ENCODE measurements around the gene CENPU. TPM values are rescaled to one million over a fixed set of nuclear protein-coding genes. Genes with fewer than 3 reads are reported as not detected.
A peak's percentile ranks its signal among the peaks of the same experiment; 100 is the strongest.

The CENPU gene
- total RNA-seq, 4 donors from 2014 or later: 1.8 to 3.5 (median 1.9) TPM; not detected in 1

DNA sequence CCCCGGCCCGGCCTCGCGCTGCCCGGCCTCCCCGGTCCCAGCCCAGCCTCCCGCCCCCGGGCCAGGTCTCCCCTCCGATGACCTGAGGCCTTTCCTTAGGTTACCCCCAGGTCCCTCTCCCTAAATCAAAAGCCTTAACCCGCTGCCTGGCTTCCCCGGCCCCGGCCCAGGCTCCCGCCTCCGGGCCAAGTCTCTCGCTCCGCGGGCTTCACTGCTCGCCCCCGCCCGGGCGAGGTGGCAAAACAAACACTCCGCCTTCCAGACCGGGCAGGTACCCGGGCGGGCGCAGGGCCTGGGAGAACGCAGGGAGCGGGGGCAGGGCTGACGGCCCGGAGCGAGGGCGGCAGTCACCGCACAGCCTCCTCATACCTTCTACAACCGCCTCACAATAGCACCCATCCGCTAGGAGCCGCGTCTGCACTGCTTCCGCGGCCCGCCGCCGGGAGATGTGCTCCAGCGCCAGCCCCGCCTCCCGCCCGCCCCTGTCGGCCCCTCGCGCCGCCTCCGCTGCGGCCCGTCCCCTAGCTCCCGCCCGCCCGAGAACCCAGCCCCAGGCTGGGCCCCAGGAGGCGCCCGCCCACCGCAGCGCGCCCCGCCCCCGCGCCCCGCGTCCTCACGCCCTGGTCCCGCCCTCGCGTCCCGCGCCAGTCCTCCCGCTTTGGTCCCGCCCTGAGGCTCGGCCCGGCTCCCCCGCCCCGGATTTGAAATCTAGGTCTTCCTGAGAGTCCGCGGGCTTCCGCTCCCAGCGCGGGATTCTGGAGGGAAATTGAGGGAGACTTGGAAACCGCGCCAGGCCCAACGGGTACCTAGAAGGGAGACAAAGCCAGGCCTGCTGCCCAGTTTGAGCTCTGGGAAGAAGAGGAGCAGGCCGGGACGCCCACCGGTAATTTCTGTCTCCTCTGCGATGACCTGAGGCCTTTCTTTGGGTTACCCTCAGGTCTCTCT, 84.6 kb downstream of the CENPU start, which contains the start of the genes CASP3 and PRIMPOL:
Gene CASP3, minus strand, starts transcription at position 422 of the 945 bp plus-strand sequence. CDS start 10,994 bp downstream, outside the sequence.
Gene PRIMPOL, plus strand, starts transcription at position 713 of the 945 bp plus-strand sequence. CDS start 7,403 bp downstream, outside the sequence.
- peak within 1 kb of the TSS; percentile 92 to 94 (median 94) for H3K27ac ChIP-seq
- H3K27me3 ChIP-seq: no peaks in the 10 kb centered on the region
- H3K4me1 ChIP-seq: peaks cover 21 to 25% of the 10 kb centered on the region in 2 donors
- peak within 1 kb of the TSS; percentile 78 to 95 (median 86) for H3K4me3 ChIP-seq (replicated peaks in 1 of 3)
- 0 to 1% methylated on average over 30 to 42 of the region's 90 CpGs for WGBS, 2 donors
- TF ChIP-seq POLR2A (IDR thresholded peaks at IDR 0.05): peak; percentile 75 to 93
- TF ChIP-seq, protein P1, sequence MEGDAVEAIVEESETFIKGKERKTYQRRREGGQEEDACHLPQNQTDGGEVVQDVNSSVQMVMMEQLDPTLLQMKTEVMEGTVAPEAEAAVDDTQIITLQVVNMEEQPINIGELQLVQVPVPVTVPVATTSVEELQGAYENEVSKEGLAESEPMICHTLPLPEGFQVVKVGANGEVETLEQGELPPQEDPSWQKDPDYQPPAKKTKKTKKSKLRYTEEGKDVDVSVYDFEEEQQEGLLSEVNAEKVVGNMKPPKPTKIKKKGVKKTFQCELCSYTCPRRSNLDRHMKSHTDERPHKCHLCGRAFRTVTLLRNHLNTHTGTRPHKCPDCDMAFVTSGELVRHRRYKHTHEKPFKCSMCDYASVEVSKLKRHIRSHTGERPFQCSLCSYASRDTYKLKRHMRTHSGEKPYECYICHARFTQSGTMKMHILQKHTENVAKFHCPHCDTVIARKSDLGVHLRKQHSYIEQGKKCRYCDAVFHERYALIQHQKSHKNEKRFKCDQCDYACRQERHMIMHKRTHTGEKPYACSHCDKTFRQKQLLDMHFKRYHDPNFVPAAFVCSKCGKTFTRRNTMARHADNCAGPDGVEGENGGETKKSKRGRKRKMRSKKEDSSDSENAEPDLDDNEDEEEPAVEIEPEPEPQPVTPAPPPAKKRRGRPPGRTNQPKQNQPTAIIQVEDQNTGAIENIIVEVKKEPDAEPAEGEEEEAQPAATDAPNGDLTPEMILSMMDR (IDR thresholded peaks at IDR 0.05): peak in 3 of 6 experiments; percentile 23 to 34 (median 34)
- H3K9me3 ChIP-seq: no peaks in the 10 kb centered on the region
- H3K36me3 ChIP-seq: no peaks in the 10 kb centered on the region
- intact Hi-C loops (cut with DNase I): no loop called here
- DNase-seq: peak; percentile 96 to 97

DNA sequence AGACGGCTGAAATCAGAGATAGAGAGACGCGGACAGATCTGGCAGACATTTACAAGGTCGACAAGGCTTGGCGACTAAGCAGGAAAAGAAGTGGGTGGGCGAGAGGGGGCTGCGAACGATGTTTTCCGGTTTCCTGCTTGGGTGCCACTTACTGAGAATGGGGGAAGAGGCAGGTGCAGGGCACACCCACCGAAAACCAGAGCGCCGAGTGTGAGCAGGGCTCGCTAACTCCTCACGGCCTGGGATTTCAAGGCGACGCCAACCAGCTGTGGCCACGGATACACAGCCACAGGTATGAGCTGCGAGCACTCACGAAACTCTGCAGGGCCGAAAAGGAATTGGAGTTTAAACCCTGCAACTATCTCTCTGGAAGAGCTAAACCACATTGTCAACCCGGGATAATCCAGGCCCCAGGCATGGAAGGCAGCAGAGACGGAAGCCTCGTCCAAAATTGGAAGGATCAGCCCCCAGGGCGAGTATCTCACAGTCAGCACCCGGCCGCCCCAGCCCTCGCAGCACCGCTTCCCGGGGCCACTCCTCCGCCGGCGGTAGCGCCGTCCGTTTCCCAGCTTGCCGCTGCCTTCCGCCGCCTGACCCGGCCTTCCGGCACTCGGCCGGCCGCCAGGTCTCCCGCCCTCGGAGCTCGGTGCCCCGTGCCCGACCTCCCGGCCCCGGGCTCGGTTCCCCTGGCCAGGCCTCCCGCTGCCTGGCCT, 85.4 kb downstream of the CENPU start:
- peak; percentile 66 to 68 for DNase-seq
- Histone ChIP-seq H3K9me3 (no peaks in the 10 kb centered on the region), H3K4me3 (replicated peaks in 1 of 3) (peak overlapping the region; percentile 78 to 95 (median 86)), H3K36me3 (no peaks in the 10 kb centered on the region), H3K27ac (peak overlapping the region; percentile 92 to 94 (median 94)), H3K4me1 (peaks cover 21 to 25% of the 10 kb centered on the region in 2 donors), H3K27me3 (no peaks in the 10 kb centered on the region)
- WGBS, 2 donors: 1% methylated on average over 22 to 26 of the region's 52 CpGs
- intact Hi-C loops (cut with DNase I): no loop called here
- TF ChIP-seq, protein P1 (IDR thresholded peaks at IDR 0.05): peak in 1 of 6 experiments; percentile 22
- peak in 1 of 2 donors; percentile 26 for TF ChIP-seq POLR2A (IDR thresholded peaks at IDR 0.05)

DNA sequence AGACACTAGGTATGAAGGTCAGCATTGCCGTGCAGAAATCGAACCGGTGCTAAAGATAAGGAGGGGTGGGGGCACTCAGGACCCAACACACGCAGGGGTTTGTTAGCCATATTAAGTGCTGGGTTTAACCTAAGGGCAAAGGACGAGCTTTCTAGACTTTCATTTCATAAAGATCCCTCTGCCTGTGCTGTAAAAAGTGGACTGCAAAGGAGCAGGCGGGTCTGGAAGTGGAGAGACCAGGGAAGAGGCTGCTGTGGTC, 85.9 kb downstream of the CENPU start:
- Histone ChIP-seq H3K4me3 (replicated peaks in 1 of 3) (peak overlapping the region in 2 of 3 donors; percentile 78 to 86), H3K36me3 (no peaks in the 10 kb centered on the region), H3K4me1 (peaks cover 21 to 25% of the 10 kb centered on the region in 2 donors), H3K27me3 (no peaks in the 10 kb centered on the region), H3K27ac (peak overlapping the region in 2 of 3 donors; percentile 92 to 94), H3K9me3 (no peaks in the 10 kb centered on the region)
- WGBS, 2 donors: 11 to 13% methylated on average over 6 of the region's 6 CpGs
- no peak for DNase-seq
- intact Hi-C loops (cut with DNase I): no loop called here
- TF ChIP-seq, protein P1 (IDR thresholded peaks at IDR 0.05): no peak
- no peak for TF ChIP-seq POLR2A (IDR thresholded peaks at IDR 0.05)

DNA sequence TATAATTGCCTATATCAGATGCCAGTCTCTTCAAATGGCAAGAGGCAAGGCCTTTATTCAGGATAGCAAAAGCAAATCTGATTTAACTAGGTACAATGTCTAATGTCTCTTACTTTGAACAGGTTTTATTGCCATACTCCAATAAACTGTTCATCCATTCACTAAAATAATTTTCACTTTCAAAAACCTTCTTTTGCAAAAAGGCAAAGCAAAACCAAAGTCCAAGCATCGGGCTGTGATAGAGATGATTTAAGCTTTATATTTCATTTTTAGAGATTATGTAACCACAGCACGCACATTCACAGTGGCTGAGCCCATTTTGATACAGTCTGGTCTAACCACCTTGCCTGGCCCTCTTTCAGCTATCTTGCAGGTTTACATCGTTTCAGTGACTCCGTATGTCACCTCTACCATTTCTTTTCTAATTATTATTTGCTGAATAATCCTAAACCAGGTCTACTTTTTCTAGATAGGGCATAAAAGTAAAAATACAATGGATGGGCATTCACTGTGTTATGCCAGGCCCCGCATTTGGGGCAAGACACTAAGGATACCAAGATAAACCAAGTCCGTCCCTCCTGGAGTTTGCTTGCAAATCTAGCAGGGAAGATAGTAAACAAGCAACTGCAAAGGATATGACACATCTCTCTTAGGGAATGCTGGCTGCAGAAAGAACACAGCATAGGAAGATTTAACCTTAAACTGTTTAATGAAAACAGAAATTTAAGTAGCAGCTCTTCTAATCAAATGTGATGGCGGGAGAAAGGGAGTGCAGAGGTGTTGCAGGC, 86.4 kb downstream of the CENPU start:
- Histone ChIP-seq H3K4me1 (peaks cover 21 to 25% of the 10 kb centered on the region in 2 donors), H3K27ac (peak overlapping the region in 2 of 3 donors; percentile 92 to 94), H3K9me3 (no peaks in the 10 kb centered on the region), H3K36me3 (no peaks in the 10 kb centered on the region), H3K27me3 (no peaks in the 10 kb centered on the region), H3K4me3 (replicated peaks in 1 of 3) (peak overlapping the region in 2 of 3 donors; percentile 78 to 86)
- 78 to 82% methylated on average over 7 of the region's 7 CpGs for WGBS, 2 donors
- TF ChIP-seq, protein P1 (IDR thresholded peaks at IDR 0.05): no peak
- TF ChIP-seq POLR2A (IDR thresholded peaks at IDR 0.05): no peak
- intact Hi-C loops (cut with DNase I): no loop called here
- no peak for DNase-seq

Measured in thyroid gland (tissue), 4 donors.